ENCODE results near the gene PLEKHH3. TPM values are rescaled to one million over a fixed set of nuclear protein-coding genes. Genes with fewer than 3 reads are reported as not detected.

Gene PLEKHH3
- polyA plus RNA-seq, 1 donor (not counting 4 experiments of a cell fraction or from before 2014, with no cell fraction given), result 4.9 TPM

DNA sequence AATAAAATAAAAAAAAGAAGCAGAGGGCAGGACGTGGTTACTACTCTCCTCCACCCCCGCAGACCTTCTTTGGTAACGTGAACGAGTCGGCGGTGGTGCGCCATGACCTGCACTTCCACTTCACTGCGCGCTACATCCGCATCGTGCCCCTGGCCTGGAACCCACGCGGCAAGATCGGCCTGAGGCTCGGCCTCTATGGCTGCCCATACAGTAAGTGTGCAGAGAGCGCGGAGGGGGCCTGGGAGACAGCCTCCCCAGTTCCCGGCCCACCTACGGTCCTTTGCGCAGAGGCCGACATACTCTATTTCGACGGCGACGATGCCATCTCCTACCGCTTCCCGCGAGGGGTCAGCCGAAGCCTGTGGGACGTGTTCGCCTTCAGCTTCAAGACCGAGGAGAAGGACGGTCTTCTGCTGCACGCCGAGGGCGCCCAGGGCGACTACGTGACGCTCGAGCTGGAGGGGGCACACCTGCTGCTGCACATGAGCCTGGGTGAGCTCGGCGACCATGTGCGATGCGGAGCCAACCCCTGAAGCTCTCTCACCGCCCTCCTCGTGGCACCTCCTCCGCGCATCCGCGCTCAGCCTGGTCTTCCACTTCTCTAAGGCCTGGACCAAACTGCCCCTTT is 8.2 kb upstream of the PLEKHH3 start:
- dilution Hi-C loops (cut with MboI; ENCODE audit: extremely low pct_ligation_motif_present, low sequenced_read_pairs), result no loop called here
- Histone ChIP-seq H3K79me2 (ENCODE audit: control insufficient read depth, insufficient read depth, low read length) (no peaks in the 10 kb centered on the region), H3K4me2 (ENCODE audit: control insufficient read depth, extremely low read depth, insufficient read depth, low read depth, low read length) (no peak overlapping the region), H3K27ac (ENCODE audit: control insufficient read depth, insufficient read depth, low read length) (no peak overlapping the region), H3K4me3 (ENCODE audit: control insufficient read depth in 2 of 3, extremely low read depth in 1 of 3, insufficient read depth in 2 of 3, low read depth in 1 of 3, low read length in 3 of 3) (no peak overlapping the region), H3K36me3 (ENCODE audit: control insufficient read depth in 2 of 2, extremely low read depth in 1 of 2, insufficient read depth in 2 of 2, low read length in 2 of 2) (no peaks in the 10 kb centered on the region), H2AFZ (ENCODE audit: control insufficient read depth, low read length) (no peak overlapping the region), H3K9me1 (ENCODE audit: control insufficient read depth, extremely low read depth, insufficient read depth, low read length) (no peaks in the 10 kb centered on the region), H3K4me1 (ENCODE audit: control insufficient read depth, extremely low read depth, insufficient read depth, low read length) (peaks cover 13% of the 10 kb centered on the region), H3K27me3 (ENCODE audit: control insufficient read depth, extremely low read depth, insufficient read depth, low read length) (no peaks in the 10 kb centered on the region), H4K20me1 (ENCODE audit: control insufficient read depth, extremely low read depth, insufficient read depth, low read length) (no peaks in the 10 kb centered on the region), H3K9me3 (ENCODE audit: control insufficient read depth, low read depth, low read length) (no peaks in the 10 kb centered on the region), H3K9ac (ENCODE audit: control insufficient read depth, extremely low read depth, insufficient read depth, low read length) (no peak overlapping the region)
- TF ChIP-seq, protein P1, sequence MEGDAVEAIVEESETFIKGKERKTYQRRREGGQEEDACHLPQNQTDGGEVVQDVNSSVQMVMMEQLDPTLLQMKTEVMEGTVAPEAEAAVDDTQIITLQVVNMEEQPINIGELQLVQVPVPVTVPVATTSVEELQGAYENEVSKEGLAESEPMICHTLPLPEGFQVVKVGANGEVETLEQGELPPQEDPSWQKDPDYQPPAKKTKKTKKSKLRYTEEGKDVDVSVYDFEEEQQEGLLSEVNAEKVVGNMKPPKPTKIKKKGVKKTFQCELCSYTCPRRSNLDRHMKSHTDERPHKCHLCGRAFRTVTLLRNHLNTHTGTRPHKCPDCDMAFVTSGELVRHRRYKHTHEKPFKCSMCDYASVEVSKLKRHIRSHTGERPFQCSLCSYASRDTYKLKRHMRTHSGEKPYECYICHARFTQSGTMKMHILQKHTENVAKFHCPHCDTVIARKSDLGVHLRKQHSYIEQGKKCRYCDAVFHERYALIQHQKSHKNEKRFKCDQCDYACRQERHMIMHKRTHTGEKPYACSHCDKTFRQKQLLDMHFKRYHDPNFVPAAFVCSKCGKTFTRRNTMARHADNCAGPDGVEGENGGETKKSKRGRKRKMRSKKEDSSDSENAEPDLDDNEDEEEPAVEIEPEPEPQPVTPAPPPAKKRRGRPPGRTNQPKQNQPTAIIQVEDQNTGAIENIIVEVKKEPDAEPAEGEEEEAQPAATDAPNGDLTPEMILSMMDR (optimal IDR thresholded peaks at IDR 0.05 in 1 of 3, IDR thresholded peaks at IDR 0.05 in 1 of 3, conservative IDR thresholded peaks at IDR 0.05 in 1 of 3; ENCODE audit: extremely low read depth in 1 of 3, insufficient read depth in 2 of 3, low read length in 3 of 3), result no peak
- TF ChIP-seq EZH2 (IDR thresholded peaks at IDR 0.05; ENCODE audit: low read length), result no peak
- DNase-seq (ENCODE audit: low read depth, low spot score) (no peak), FAIRE-seq (no peak)

DNA sequence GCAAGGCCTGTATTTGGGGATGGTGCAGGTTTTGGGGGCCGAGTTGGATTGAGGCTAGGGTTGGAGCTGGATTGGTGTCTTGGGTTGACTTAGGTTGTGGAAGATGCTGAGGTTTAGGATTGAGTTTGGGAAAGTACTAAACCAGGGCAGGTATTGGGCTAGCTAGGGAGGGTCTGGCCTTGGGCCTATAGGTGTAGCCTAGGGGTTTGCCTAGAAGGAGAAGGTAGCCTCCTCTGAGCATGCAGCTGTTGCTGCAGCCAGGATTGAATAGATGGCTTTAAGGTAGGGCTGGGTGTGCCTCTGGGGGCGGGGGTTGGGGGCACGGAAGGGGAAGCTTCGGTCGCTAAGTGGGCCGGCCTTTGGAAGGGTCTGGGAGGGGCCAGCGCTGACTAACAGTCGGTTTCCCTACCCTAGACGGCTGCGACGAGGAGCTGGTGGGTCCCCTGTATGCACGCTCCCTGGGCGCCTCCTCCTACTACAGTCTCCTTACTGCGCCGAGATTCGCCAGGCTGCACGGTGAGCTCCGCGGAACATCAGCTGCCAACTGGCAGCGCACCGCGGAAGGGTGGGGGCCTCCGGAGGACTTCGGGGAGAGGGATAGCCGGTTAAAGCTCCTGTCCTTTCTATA is 6.7 kb upstream of the PLEKHH3 start:
- no peaks in the 10 kb centered on the region for H4K20me1 ChIP-seq (ENCODE audit: control insufficient read depth, extremely low read depth, insufficient read depth, low read length)
- peaks cover 23% of the 10 kb centered on the region for H3K4me1 ChIP-seq (ENCODE audit: control insufficient read depth, extremely low read depth, insufficient read depth, low read length)
- peak overlapping the region; percentile 91 for H3K4me2 ChIP-seq (ENCODE audit: control insufficient read depth, extremely low read depth, insufficient read depth, low read depth, low read length)
- no peak overlapping the region for H3K27ac ChIP-seq (ENCODE audit: control insufficient read depth, insufficient read depth, low read length)
- no peaks in the 10 kb centered on the region for H3K79me2 ChIP-seq (ENCODE audit: control insufficient read depth, insufficient read depth, low read length)
- DNase-seq (ENCODE audit: low read depth, low spot score) (no peak), FAIRE-seq (no peak)
- H3K9ac ChIP-seq (ENCODE audit: control insufficient read depth, extremely low read depth, insufficient read depth, low read length), result no peak overlapping the region
- TF ChIP-seq, protein P1 (optimal IDR thresholded peaks at IDR 0.05 in 1 of 3, IDR thresholded peaks at IDR 0.05 in 1 of 3, conservative IDR thresholded peaks at IDR 0.05 in 1 of 3; ENCODE audit: extremely low read depth in 1 of 3, insufficient read depth in 2 of 3, low read length in 3 of 3), result no peak
- TF ChIP-seq EZH2 (IDR thresholded peaks at IDR 0.05; ENCODE audit: low read length), result no peak
- H3K27me3 ChIP-seq (ENCODE audit: control insufficient read depth, extremely low read depth, insufficient read depth, low read length), result no peaks in the 10 kb centered on the region
- H3K36me3 ChIP-seq (ENCODE audit: control insufficient read depth in 2 of 2, extremely low read depth in 1 of 2, insufficient read depth in 2 of 2, low read length in 2 of 2), result no peaks in the 10 kb centered on the region
- H3K9me3 ChIP-seq (ENCODE audit: control insufficient read depth, low read depth, low read length), result no peaks in the 10 kb centered on the region
- H2AFZ ChIP-seq (ENCODE audit: control insufficient read depth, low read length), result no peak overlapping the region
- peak overlapping the region in 1 of 3 experiments; percentile 59 for H3K4me3 ChIP-seq (ENCODE audit: control insufficient read depth in 2 of 3, extremely low read depth in 1 of 3, insufficient read depth in 2 of 3, low read depth in 1 of 3, low read length in 3 of 3)
- dilution Hi-C loops (cut with MboI; ENCODE audit: extremely low pct_ligation_motif_present, low sequenced_read_pairs), result no loop called here
- H3K9me1 ChIP-seq (ENCODE audit: control insufficient read depth, extremely low read depth, insufficient read depth, low read length), result no peaks in the 10 kb centered on the region
